Colon (tissue), 2 donors: ENCODE data around the gene RPTOR.

Source experiments
- FAIRE-seq: peaks from 2 replicates; lab custom pipeline; 2012; peaks lifted over from hg19 to GRCh38; lab: Jason Lieb, UNC
- donor health status: control.
- donor health status: control.

RPTOR gene

GRCh38 chr17:80935526-80935925 is 390.9 kb downstream of the RPTOR start:
- FAIRE-seq = no peak

- no peak for FAIRE-seq
These were observed 391.6 kb downstream of the RPTOR start for GRCh38 chr17:80936218-80936617.

- no peak for FAIRE-seq
These were observed 392.1 kb downstream of the RPTOR start for GRCh38 chr17:80936723-80937122.

GRCh38 chr17:80937462-80938381 is 393.1 kb downstream of the RPTOR start:
- FAIRE-seq = no peak

- no peak for FAIRE-seq
These were observed 393.9 kb downstream of the RPTOR start for GRCh38 chr17:80938556-80938955.

- no peak for FAIRE-seq
These were observed 394.8 kb downstream of the RPTOR start for GRCh38 chr17:80939151-80940145.

GRCh38 chr17:80940171-80941123 is 395.8 kb downstream of the RPTOR start:
- no peak for FAIRE-seq

GRCh38 chr17:80941171-80941570 is 396.5 kb downstream of the RPTOR start:
- no peak for FAIRE-seq

GRCh38 chr17:80941743-80942422 is 397.2 kb downstream of the RPTOR start:
- no peak for FAIRE-seq

GRCh38 chr17:80942423-80943345 is 398.0 kb downstream of the RPTOR start:
- FAIRE-seq = no peak

GRCh38 chr17:80943346-80944145 is 398.9 kb downstream of the RPTOR start:
- no peak for FAIRE-seq

- no peak for FAIRE-seq
These were observed 399.7 kb downstream of the RPTOR start for GRCh38 chr17:80944326-80944725.

GRCh38 chr17:80945736-80946135 is 401.1 kb downstream of the RPTOR start:
- FAIRE-seq = no peak

GRCh38 chr17:80946449-80946848 is 401.8 kb downstream of the RPTOR start:
- no peak for FAIRE-seq

- no peak for FAIRE-seq
These were observed 402.7 kb downstream of the RPTOR start for GRCh38 chr17:80947200-80947940.

- FAIRE-seq = no peak
These were observed 403.7 kb downstream of the RPTOR start for GRCh38 chr17:80948019-80948975.

- FAIRE-seq = no peak
These were observed 404.4 kb downstream of the RPTOR start for GRCh38 chr17:80948976-80949450.
